ENCODE data around the gene COL7A1.

DNA sequence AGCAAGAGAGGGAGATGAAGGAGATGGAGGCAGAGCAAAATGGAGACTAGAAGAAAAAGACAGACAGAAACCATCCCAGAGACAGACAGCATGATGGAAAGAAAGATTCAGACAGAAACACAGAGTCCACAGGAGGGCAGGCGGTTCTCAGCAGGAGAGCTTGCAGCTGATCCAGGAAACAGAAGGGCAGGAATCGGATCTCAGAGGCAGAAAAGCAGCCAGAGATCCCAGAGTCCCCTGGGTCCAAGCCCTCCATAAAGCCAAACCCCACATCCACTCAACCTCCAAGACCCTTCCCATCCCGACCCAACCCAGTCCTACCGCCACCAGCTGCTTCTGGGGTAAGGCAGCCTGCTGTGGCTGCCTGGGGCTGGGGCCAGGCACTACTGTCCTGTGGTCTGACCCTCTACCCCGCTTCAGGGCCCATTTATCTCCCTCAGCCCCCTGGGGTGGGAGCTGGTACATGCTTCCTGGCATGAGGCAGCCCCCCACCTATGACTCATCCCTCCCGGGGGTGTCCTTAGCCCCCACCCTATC, 31.7 kb downstream of the COL7A1 start, which contains the start of gene UCN2:
- TF ChIP-seq CTCF (conservative IDR thresholded peaks at IDR 0.05; ENCODE audit: low read depth in 2 of 2) (no peak), EZH2 (IDR thresholded peaks at IDR 0.05; ENCODE audit: low read depth, unreplicated experiment) (no peak), EZH2phosphoT487 (IDR thresholded peaks at IDR 0.05; ENCODE audit: unreplicated experiment) (no peak), POLR2AphosphoS5 (IDR thresholded peaks at IDR 0.05; ENCODE audit: low read depth) (no peak), STAT1 (IDR thresholded peaks at IDR 0.05; ENCODE audit: unreplicated experiment) (no peak)
- TF ChIP-seq, protein P1, sequence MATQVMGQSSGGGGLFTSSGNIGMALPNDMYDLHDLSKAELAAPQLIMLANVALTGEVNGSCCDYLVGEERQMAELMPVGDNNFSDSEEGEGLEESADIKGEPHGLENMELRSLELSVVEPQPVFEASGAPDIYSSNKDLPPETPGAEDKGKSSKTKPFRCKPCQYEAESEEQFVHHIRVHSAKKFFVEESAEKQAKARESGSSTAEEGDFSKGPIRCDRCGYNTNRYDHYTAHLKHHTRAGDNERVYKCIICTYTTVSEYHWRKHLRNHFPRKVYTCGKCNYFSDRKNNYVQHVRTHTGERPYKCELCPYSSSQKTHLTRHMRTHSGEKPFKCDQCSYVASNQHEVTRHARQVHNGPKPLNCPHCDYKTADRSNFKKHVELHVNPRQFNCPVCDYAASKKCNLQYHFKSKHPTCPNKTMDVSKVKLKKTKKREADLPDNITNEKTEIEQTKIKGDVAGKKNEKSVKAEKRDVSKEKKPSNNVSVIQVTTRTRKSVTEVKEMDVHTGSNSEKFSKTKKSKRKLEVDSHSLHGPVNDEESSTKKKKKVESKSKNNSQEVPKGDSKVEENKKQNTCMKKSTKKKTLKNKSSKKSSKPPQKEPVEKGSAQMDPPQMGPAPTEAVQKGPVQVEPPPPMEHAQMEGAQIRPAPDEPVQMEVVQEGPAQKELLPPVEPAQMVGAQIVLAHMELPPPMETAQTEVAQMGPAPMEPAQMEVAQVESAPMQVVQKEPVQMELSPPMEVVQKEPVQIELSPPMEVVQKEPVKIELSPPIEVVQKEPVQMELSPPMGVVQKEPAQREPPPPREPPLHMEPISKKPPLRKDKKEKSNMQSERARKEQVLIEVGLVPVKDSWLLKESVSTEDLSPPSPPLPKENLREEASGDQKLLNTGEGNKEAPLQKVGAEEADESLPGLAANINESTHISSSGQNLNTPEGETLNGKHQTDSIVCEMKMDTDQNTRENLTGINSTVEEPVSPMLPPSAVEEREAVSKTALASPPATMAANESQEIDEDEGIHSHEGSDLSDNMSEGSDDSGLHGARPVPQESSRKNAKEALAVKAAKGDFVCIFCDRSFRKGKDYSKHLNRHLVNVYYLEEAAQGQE (IDR thresholded peaks at IDR 0.05; ENCODE audit: unreplicated experiment) = no peak
- TF ChIP-seq, protein P2, sequence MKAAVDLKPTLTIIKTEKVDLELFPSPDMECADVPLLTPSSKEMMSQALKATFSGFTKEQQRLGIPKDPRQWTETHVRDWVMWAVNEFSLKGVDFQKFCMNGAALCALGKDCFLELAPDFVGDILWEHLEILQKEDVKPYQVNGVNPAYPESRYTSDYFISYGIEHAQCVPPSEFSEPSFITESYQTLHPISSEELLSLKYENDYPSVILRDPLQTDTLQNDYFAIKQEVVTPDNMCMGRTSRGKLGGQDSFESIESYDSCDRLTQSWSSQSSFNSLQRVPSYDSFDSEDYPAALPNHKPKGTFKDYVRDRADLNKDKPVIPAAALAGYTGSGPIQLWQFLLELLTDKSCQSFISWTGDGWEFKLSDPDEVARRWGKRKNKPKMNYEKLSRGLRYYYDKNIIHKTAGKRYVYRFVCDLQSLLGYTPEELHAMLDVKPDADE (IDR thresholded peaks at IDR 0.05) = no peak
